GM12875 (cell line): ENCODE results near the gene B4GAT1.
A peak's percentile ranks its signal among the peaks of the same experiment; 100 is the strongest.

Experiments
- H3K4me3 ChIP-seq: one replicate; pipeline ENCODE4 v1.5.1; 2011; ENCODE audit warnings: low read depth, low read length, control low read depth
- CTCF ChIP-seq: IDR thresholded peaks from 2 replicates; pipeline ENCODE4 v1.5.1; 2011; ENCODE audit warnings: low read depth, mild to moderate bottlenecking, control low read depth, inconsistent platforms, low read length, moderate library complexity, borderline replicate concordance; ENCODE audit not compliant: insufficient read depth

Gene B4GAT1

GRCh38 chr11:66373265-66373664 is 25.8 kb upstream of the B4GAT1 start:
- H3K4me3 ChIP-seq, result no peak overlapping the region
- no peak for TF ChIP-seq CTCF

GRCh38 chr11:66371627-66372415 is 24.4 kb upstream of the B4GAT1 start, which contains the start of gene SLC29A2:
TSS of gene SLC29A2 (minus strand) at chr11:66371760. CDS start at chr11:66371591, 169 bp downstream.
- peak within 1 kb of the TSS; percentile 82 for H3K4me3 ChIP-seq
- TF ChIP-seq CTCF, result no peak

- TF ChIP-seq CTCF, result no peak
- H3K4me3 ChIP-seq, result no peak overlapping the region
Measured at GRCh38 chr11:66369073-66369894, 21.9 kb upstream of the B4GAT1 start.

- no peak for TF ChIP-seq CTCF
- H3K4me3 ChIP-seq, result no peak overlapping the region
Measured at GRCh38 chr11:66368484-66368883, 21.1 kb upstream of the B4GAT1 start.

- no peak for TF ChIP-seq CTCF
- no peak overlapping the region for H3K4me3 ChIP-seq
Measured at GRCh38 chr11:66367561-66368312, 20.3 kb upstream of the B4GAT1 start.

- no peak overlapping the region for H3K4me3 ChIP-seq
- no peak for TF ChIP-seq CTCF
Measured at GRCh38 chr11:66366844-66367477, 19.5 kb upstream of the B4GAT1 start.
